ENCODE measurements around the gene RPRD1B. TPM values are rescaled to one million over a fixed set of nuclear protein-coding genes. Genes with fewer than 3 reads are reported as not detected.

Gene RPRD1B, protein sequence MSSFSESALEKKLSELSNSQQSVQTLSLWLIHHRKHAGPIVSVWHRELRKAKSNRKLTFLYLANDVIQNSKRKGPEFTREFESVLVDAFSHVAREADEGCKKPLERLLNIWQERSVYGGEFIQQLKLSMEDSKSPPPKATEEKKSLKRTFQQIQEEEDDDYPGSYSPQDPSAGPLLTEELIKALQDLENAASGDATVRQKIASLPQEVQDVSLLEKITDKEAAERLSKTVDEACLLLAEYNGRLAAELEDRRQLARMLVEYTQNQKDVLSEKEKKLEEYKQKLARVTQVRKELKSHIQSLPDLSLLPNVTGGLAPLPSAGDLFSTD
- 34.4 and 46.6 TPM in 2 replicates for total RNA-seq

DNA sequence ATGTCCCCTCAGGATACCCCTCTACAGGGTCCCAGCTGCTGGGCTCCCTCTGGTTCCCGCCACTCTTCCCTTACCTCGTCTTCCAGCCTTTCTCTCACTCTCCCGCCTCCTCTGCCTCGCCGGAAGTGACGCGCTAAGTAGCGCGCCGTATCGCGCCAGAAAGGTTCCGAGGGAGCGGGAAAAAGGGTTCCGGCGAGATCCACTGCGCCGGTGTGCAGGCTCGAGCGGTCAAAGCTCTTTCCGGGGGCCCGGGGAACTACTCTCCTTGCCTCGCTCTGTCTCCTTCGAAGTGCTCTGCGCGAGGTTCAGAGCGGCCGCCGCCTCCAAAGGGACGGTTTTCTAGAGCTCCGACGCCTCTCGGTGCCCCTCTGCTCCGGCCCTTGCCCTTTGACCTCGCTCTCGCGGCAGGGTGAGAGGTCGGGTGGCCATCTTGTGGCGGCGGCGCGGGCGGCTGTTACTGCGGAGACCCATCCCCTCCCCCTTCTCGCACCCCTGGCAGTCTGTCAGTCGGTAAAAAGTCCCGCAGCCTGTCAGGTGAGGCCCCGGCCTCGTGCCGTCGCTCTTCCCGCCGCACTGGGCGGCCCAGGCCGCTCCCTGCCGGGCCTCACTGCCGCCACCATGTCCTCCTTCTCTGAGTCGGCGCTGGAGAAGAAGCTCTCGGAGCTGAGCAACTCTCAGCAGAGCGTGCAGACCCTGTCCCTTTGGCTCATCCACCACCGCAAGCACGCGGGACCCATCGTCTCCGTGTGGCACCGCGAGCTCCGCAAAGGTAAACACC is at the start of gene RPRD1B, which contains the start of gene TTI1:
RPRD1B (plus strand) TSS at position 417 of the 778 bp plus-strand sequence; CDS start at position 619, 202 bp downstream.
TTI1 (minus strand) TSS at position 127 of the 778 bp plus-strand sequence. CDS start 19,640 bp downstream, outside the sequence.
- intact Hi-C loops (cut with micrococcal nuclease) = loop anchor here (1.0 to 5.0 kb wide), 4 partner anchors 41 to 505 kb away; partner anchors contain the start of gene CTNNBL1

GRCh38 chr20:37984018-37984785 is 49.3 kb upstream of the RPRD1B start:
- intact Hi-C loops (cut with micrococcal nuclease) = no loop called here

DNA sequence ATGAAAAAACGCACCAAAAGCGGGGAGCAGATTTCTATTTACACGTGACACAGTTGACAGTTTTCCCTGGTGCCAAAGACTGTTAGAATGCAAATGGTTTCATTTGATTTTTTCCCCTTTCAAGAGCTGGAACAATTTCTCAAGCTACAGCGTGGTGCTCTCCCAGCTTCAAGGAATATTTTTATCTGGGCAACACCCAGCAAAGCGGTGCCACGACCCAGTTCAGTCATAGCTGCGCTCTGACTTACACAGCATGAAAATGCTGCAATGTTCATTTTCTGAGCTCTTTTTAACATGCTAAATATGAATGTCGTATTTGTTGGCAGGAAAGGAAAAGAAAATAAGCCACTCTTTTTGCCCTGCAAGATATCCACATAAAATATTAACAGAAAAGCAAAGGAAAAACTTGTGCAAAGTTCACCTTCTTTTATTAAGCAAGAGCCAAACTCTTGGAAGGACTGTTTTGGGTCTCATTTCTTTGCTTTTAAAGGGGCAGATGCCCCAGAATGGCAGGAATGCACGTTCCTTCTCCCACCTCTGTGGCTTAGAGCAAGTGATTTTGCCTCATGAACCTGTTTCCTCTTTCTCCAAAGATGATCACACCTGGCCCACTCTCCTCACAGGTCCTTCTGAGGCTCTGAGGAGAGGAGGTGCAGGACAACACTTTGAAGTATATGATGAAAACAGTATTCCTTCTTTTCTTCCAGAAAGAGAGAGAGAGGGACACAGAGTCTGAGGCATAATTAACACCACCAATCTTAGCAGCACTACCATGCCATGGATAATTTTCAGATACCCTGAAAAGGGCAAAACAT is 47.3 kb upstream of the RPRD1B start:
- intact Hi-C loops (cut with micrococcal nuclease) = no loop called here

GRCh38 chr20:37986873-37987601 is 46.5 kb upstream of the RPRD1B start:
- intact Hi-C loops (cut with micrococcal nuclease) = no loop called here

DNA sequence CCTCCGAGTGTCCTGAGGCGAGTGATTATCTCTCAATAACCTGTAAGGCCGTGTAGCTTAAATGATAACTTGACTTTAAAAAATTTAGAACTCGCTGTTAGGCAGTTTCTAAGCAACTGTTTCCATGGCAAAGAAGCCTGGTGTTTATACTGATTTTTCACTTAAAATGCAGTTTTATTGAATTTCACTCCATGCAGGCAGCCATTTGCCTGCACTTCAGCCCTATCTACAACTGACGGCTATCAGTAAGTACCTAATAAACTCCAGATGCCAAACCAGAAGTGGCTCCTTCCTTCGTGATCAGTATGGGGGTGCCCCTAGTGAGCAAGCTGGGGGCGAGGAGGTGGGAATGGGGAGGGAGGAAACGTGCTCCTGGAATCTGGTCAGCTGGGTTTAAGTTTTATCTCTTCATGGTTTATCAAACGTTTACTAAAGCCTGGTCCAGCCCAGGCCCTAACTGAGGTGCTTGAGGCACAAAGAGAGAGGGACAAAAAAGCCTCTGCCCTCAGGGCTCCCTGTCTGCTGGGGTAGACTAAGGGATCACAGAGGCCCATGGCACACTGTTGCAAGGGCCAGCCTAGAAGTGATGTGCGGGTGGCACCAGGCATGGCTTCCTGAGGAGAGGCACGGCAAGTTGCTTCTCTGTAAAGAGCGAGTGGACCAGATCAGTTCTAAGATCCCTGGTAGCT is 45.8 kb upstream of the RPRD1B start:
- intact Hi-C loops (cut with micrococcal nuclease) = no loop called here

GRCh38 chr20:37988306-37988954 is 45.1 kb upstream of the RPRD1B start:
- intact Hi-C loops (cut with micrococcal nuclease) = no loop called here

DNA sequence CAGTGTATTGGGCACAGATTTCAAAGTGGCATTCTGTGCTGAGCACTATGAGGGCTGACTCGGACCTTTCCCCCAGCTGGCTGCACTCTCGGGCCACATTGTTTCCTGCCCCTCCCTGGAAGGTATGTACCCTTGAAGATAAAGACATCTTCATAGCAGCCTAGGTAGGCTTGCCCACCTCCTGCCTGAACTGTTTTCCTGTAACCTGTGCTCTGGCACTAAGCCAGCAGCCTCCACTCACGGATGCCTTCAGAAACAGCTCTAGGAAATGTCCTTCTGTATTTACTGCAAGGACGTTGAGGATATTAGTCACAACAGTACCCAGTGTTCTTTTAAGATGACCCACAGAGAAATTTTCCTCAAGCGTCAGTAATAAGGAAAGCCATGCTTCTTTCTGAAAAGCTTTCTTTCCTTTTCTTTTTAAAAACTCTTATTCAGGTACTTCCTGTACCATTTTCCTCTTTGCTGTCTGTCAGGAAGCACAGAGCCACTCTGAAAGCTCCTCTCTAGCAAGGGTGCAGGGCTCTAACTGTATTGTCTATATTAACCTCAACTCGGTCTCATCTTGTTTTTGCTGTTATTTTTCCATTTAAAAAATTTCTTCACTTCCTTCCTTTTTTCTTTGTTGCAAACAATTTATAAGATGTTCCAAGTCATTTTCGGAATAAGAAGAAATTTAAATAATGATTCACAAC is 43.8 kb upstream of the RPRD1B start:
- intact Hi-C loops (cut with micrococcal nuclease) = loop anchor here (5.0 kb wide), 1 partner anchor 427 kb away; no protein-coding TSS in a partner anchor

DNA sequence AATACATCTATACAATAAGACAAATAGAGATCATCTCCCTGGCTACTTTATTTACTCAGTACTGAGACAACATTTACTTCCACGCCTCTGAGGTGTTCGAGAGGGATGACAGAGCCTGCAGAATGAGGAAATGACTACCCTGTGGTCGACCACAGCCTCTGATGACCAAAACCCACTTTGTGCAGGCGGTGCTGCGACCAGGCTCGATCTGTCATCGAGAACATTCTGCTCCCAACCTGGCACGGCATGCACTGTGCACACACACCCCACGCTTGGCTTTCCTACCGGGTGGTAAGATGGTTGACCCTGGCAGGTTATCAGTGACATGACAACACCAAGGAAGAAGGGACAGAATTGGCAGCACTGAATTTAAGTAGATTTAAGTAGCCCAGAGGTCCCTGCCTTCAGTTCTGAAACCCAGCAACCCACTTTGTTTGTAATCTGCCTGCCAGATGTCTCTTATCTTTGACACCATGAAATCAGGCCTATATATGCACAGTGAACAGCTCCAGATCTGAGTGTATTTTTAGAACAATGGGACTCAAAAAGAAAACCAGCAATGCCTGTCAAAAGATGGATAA is 42.9 kb upstream of the RPRD1B start:
- intact Hi-C loops (cut with micrococcal nuclease) = loop anchor here (5.0 kb wide), 1 partner anchor 428 kb away; no protein-coding TSS in a partner anchor

DNA sequence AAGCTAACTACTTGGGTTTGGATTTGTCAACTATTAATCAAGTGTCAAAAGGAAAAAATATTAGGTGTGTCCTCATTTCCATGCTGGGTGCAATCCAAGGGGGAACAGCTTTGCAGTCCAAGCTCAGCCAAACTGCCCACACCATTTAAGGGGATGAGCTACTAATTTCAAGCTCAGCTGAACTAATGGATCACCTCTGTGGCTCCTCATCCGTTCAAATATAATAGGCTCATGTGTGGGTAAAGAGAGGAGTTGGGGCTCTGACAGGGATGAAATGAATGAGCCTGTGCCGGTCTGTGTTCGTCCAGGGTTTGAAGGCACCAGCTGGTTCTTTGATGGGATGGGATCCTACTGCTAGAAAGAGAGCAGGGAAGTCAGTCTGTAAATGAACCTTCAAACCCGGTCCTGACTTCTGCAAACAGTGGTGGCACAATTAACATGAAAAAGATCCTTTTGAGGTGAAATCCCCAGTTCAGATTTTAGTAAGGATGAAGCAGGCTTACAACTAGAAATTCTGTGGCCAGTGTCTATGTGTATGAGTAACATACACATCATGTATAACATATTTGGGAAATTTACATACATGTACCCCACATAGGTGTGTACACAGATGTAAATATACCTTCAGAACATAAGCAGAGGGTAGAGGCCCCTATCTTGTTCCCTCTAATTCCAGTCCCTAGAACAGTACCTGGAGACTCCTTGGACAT is 42.2 kb upstream of the RPRD1B start:
- intact Hi-C loops (cut with micrococcal nuclease) = loop anchor here (5.0 kb wide), 1 partner anchor 429 kb away; no protein-coding TSS in a partner anchor

GRCh38 chr20:37991908-37992307 is 41.6 kb upstream of the RPRD1B start:
- intact Hi-C loops (cut with micrococcal nuclease) = loop anchor here (2.0 to 5.0 kb wide), 2 partner anchors 41 to 430 kb away; partner anchors contain the start of genes RPRD1B and TTI1

DNA sequence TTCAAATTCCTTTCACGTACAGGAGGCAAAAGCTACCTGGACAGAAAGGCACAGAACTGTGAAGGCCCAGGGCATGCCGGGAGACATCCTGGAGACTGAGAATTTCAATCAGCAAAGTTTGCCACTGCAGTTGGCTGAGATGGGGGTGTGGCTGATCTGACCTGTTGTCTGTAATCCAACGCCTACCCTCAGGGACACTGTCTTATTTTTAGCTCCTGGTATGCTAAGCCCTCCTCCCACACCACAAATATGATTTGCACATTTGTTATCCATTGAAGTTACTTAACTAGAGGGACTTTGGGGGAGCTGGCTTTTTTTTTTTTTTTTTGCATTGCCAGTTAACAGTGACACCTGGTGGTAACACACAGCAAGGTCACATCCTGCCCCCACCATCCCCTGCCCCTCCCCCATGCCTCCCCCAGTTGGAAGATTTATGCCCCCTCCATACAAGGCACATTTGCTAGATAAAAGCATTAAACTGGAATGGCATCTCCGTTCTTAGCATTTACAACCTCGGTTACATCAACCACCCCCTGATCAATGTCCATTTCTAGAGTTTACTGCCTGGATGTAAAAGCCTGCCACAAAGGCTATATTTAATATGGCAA is 40.6 kb upstream of the RPRD1B start:
- intact Hi-C loops (cut with micrococcal nuclease) = loop anchor here (2.0 to 5.0 kb wide), 2 partner anchors 40 to 431 kb away; partner anchors contain the start of genes RPRD1B and TTI1

- intact Hi-C loops (cut with micrococcal nuclease) = loop anchor here (5.0 kb wide), 1 partner anchor 432 kb away; no protein-coding TSS in a partner anchor
Measured at GRCh38 chr20:37994512-37994911, 39.0 kb upstream of the RPRD1B start.

DNA sequence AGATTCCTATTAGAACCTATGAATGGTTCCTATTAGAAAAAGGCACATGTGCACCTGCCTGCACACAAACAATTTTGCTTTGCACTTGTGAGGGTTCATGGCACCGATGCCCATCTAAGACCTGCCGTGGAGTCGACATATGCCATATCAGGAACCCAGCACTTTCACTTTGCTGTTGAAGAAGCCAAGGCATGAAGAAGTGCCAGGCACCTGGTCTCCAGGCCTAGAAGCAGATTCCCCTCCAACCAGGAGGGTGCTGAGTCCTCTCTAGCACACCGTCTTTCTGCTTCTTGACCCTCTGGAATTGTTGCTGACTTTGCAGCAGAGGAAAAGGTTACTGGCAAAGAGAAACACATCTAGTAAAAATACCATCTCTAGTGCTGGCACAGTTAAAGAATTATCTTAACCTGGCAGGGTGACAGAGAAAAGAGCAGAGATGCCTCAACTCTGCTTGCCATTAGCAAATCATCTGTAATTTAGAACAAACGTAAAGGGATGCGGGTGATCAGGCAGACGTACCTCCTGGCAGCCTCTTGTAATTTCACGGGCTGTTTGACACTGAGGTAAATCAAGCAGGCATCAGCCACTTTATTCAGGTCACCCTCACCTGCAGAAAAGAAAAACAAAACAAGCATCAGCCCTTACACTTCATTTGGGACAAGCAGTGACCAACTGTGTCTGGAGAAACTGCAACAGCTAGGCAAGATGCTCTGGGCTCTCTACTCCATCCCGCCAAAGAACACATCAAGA is 37.5 kb upstream of the RPRD1B start:
- intact Hi-C loops (cut with micrococcal nuclease) = no loop called here

- intact Hi-C loops (cut with micrococcal nuclease) = no loop called here
Measured at GRCh38 chr20:37997516-37997915, 36.0 kb upstream of the RPRD1B start.

DNA sequence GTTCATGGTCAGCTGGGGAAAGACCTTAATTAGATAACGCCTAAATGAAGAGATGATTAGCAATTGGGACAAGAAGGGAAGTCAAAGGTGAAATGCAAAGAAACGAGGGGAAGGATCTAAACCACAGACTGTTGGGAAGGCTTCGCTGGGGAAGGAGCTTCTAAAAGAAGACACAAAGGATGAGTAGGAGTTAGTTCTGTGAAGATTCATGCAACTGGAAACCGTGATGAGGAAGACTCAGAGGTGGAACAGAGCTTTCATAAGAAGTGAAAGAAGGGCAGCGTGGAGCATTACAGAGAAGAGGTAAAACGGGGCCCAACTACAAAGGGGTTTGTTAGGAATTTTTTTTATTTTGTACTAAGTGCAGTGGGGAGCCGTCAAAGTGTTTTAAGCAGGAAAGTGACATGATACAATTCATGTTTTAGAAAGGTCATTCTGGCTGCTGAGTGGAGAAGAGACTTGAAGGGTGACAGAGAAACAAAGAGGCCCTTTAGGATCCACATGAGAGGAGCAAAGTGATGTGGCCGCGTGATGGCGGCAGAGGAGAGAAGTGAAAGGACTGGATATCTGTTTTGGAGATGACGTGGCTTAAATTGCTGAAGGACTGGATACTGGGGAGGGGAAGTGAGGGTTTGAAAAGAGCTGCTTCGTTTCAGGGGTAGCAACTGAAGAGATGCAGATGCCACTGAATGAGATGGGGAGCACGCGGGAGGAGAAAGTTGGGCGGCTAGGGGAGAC is 33.9 kb upstream of the RPRD1B start:
- intact Hi-C loops (cut with micrococcal nuclease) = no loop called here

Measured in T-helper 2 cell treated with Interferon-gamma antibody and Interleukin-4, amounts not matched to agents 100 ng/mL and 5 ng/mL, for 36 hours (primary cell).